G401.6 (cell line): ENCODE data around the gene DTX2.
"Not testable (repeated sequence)": the region's sequence is repeated elsewhere in the genome, so short reads cannot be mapped to it uniquely, and the experiment has no call there.

Experiments used
- FAIRE-seq: peaks from 2 replicates; lab custom pipeline; 2012; peaks lifted over from hg19 to GRCh38; lab: Jason Lieb, UNC

The DTX2 gene

DNA sequence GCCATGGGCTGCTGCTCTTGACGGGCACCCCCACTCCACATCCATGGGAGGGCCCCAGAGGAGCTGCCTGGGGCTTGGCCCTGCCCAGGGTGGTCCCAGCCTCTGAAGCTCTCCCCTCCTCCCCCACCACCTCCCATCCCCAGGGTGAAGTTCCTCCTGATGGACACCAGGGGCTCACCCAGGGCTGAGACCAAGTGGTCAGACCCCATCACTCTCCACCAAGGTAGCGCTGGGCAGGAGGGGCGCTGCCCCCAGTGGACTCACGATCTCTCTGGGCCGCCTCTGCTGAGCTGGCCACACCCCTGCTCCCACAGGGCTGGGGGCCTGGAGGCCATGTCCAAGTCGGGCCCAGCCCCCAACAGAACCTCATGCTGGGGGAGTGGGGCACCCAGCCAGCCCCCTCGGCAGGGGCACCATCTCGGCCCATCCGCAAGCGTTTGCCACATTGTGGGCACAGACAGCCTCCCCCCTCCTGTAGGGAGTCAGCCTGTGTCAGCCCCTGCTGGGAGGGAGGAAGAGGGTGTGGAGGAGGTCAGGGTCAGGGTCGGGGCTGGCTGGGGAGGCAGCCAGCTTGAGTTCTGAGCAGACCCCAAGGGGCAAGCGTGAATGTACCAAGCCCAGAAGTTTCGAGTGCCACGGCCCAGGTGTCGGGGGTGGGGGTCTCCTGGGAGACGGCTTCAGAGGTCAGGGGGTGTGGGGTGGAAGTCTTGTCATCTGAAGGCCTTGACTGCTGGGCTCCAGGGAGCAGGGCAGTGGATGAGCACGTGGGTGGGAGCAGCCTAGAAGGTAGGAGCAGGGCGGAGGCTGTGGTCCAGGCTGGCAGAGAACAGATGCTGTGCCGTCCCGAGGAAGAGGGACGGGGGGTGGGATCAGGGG, 51.7 kb downstream of the DTX2 start:
- no peak for FAIRE-seq

DNA sequence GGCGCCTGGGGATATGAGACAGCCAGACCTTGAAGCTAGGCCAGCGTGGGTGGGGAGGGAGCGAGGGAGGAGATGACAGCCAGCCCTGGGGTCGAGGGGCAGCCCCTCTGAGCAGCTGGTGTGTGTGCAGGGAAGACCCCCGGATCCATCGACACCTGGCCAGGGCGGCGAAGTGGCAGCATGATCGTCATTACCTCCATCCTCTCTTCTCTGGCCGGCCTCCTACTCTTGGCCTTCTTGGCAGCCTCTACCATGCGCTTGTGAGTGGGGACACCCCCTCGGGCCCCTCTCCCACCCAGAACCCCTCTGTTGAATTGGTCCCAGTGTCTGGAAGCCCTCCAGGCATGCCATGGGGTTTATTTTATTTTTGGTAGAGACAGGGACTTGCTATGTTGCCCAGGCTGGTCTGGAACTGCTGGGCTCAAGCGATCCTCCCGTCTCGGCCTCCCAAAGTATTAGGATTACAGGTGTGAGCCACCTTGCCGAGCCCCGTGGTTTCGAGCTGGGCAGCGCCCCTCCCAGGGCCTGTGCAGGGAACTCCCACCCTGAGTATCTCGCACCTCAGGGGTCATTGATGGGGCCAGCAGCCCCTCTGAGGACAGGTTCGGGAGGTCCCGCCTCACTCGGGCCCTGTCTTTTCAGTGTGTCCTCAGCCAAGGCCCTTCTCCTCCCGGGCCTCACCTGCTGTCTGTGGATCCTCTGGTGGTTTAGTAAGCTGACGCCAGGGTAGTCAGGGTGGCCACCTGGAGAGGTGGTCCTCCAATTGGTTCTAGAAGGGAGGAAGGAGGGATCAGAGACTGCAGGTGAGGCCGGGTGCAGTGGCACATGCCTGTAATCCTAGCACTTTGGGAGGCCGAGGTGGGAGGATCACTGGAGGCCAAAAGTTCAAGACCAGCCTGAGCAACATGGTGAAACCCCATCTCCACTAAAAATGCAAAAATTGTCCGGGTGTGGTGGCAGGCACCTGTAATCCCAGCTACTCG, 52.6 kb downstream of the DTX2 start:
- FAIRE-seq = no peak

DNA sequence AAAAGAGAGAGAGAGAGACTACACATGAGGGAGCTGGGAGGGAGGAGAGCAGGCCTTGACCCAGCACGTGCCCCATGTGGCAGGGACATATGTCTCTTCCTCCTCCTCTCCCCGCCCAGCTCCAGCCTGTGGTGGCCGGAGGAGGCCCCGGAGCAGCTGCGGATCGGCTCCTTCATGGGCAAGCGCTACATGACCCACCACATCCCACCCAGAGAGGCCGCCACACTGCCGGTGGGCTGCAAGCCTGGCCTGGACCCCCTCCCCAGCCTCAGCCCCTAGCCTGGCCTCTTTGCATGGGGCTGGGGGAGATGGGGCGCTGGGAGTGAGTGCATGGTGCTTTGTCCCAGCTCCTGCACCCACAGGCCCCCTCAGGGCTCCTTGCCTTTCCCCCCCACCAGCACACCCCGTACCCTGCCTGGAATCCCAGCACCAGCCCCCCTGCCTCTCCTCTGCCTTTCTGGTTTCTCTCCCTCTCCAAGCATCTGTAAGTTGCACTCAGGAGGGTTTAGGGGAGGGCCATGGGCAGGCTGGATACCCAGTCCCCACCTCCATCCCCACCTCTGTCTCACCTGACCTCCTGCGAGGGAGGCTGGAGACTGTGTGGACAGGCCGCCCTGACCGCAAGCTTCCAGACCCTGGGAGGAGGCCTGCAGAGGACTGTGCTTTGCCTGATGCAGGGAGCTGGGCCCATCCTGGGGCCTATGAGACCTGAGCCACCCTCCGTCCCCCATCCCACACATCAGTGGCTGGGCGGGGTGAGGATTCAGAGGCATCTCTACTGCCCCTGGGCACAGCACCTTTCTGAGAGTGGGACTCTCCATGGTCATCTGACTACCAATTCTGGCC, 53.6 kb downstream of the DTX2 start:
- FAIRE-seq = no peak

DNA sequence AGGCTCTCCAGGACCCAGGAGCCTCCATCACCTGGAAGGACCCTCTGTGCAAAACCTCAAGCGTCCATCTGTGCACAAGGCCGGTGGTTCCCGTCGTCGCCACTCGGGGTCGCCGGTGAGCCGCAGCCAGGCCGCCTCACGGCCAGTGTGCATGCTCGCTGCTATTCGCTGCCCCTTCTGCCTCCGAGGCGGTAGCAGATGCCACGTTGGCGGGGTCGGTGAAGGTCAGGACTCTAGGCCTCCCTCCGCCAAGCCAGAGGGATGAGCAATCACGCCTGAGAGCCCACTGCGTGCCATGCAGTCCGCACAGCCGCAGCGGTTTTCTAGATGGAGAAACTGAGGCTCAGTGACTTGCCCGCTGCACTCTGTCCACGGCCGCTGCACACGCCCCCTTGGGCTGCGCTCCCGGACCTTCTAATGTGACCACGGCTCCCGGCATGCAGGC, 54.5 kb downstream of the DTX2 start:
- FAIRE-seq = no peak

DNA sequence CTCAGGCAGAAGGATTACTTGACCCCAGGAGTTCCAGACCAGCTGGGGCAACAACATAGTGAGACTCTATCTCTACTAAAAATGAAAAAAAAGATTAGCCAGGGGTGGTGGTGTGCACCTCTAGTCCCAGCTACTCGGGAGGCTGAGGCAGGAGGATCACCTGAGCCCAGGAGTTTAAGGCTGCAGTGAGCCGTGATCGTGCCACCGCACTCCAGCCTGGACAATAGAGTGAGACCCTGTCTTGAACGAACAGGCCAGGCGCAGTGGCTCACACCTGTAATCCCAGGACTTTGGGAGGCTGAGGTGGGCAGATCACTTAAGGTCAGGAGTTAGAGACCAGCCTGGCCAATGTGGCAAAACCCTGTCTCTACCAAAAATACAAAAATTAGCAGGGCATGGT, 55.4 kb downstream of the DTX2 start:
- FAIRE-seq = not testable (repeated sequence)

DNA sequence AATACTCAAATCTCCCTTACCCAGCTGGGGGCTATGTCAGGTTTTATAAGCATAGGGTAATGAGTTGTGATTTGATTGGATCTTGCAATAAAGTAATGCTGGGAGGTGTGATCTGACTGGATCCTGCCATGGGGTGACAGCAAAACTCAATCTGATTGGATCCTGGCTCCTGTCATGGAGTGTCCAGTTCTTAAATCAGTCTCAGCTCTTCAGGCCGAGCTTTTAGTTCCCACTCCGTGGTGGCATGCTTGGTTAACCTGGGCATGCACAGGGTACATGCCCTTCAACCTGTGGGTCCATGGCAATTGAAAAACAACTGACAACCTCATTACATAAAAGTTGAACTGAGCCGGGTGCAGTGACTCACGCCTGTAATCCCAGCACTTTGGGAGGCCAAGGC, 64.7 kb downstream of the DTX2 start:
- FAIRE-seq = not testable (repeated sequence)

DNA sequence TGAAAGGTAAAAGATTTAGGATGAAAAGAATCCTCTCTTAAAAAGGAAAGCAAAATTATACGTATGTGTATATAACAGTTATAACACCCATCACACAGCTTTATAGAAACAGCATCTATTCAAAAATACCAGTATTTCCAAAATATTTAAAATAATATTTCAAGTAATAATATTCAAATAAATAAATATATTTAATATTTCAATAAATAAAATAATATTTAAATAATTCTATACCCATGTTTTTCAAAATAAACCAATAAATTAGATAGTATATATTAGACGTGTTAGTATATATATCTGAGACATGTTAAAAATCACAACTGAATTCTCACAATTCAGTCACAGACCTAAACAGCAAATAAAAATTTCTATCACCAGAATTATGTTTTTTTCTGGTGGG, 70.1 kb downstream of the DTX2 start:
- FAIRE-seq = not testable (repeated sequence)

DNA sequence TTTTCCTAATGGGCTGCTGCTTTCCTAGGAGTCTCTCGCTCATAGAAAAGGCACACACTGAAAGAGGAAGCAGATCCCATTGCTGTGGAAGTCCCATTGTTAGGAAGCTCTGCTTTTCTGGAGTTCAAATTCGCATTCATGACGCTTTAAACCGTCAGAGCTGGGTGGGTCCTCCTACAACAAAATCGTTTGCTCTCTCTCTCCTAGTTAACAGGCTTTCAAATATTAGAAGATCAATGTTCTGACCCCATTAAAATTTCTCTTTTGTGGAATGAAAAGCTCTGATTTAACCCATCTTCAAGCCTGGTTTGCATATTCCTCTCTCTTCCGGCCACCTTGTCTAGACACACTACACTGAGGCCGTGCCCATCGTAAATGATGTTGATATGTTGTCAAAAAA, 81.7 kb downstream of the DTX2 start, which contains the start of gene SPDYE16:
SPDYE16 (minus strand) TSS at position 101 of the 400 bp plus-strand sequence. CDS start 1,838 bp downstream, outside the sequence.
- not testable (repeated sequence) for FAIRE-seq

DNA sequence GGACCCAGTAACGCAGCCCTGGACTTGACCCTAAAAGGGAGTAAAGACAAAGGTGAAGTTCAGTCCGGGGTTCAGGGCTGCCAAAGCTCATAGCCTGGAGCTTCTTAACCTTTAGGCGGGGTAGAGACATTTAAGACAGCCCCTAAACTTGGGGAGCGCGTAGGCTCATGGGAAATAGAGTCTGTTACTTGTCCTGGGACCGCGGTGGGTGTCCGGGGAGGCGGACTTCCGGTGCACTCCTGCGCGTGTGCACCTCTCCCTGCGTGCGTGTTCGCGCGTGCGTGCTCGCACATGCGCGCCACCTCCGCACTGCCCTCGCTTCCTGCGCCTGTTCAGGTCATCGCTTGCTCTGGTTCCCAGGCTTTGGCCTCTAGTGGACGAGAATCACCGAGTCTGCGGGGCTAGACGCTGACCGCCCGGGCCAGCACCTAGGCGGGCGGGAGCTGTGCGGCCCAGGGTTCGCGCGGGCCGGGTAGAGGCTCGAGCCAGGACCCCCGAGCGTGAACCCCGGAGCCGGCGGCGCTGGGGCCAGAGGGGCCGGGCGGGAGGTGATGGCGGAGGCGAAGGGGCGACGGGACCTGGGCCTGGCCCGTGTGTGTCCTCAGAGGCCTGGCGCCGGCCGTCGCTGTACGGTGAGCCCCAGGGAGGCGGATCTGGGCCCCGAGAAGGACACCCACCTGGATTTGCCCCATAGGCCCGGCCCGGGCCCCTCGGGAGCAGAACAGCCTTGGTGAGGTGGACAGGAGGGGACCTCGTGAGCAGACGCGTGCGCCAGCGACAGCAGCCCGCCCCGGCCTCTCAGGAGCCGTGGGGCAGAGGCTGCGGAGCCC, 87.7 kb downstream of the DTX2 start:
- FAIRE-seq = not testable (repeated sequence)

DNA sequence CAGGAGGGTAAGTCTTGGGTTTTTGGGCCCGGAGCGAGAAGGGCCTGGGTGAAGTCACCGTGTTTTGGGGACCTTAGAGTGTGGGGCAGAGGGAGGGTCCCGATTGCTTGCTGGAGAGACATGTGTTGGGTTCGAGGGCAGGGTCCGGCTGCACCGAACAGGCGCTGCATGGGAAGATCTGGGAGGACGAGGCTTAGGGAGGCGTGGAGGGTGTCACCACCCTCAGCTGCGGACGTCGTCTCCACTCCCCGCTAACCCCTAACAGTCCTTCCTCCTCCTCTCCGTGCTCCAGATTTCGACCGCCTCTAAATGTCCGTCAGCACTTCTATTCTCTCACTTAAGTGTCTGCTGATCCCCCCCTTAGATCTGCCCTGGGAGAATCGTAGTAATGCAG, 88.3 kb downstream of the DTX2 start:
- FAIRE-seq = not testable (repeated sequence)

DNA sequence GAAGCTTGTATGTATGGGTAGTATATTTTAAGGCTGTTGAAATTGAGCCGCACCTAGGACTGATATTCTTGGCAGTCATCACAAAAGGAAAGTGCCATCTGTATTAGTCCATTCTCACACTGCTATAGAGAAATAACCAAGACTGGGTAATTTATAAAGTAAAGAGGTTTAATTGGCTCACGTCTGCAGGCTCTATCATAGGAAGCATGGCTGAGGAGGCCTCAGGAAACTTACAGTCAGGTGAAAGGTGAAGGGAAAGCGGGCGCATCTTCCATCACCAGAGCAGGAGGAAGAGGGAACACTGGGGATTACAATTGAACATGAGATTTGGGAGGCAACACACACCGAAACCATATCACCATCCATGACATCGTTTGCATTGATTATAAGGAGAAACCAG, 90.5 kb downstream of the DTX2 start:
- not testable (repeated sequence) for FAIRE-seq
